Hematopoietic multipotent progenitor cell treated with erythropoietin and hydrocortisone succinate and interleukin-3 and kit ligand, for 8 days (in vitro differentiated cells): ENCODE results near the gene RBM27.
"Not testable (repeated sequence)": the region's sequence is repeated elsewhere in the genome, so short reads cannot be mapped to it uniquely, and the experiment has no call there.

Source experiments
- DNase-seq: peaks from one replicate; pipeline ENCODE4 v3.0.0-alpha.2; 2015

The RBM27 gene

GRCh38 chr5:146209714-146210113, 6.3 kb downstream of the RBM27 start:
- no peak for DNase-seq

GRCh38 chr5:146210810-146211209, 7.4 kb downstream of the RBM27 start:
- not testable (repeated sequence) for DNase-seq

GRCh38 chr5:146213210-146213826, 9.9 kb downstream of the RBM27 start:
- DNase-seq, result peak; percentile 66

GRCh38 chr5:146214881-146215280, 11.5 kb downstream of the RBM27 start:
- DNase-seq, result not testable (repeated sequence)

- peak; percentile 12 for DNase-seq
Observed at GRCh38 chr5:146218168-146218567, 14.8 kb downstream of the RBM27 start.

- no peak for DNase-seq
Observed at GRCh38 chr5:146219243-146219642, 15.8 kb downstream of the RBM27 start.

- DNase-seq, result no peak
Observed at GRCh38 chr5:146221234-146221633, 17.8 kb downstream of the RBM27 start.

- DNase-seq, result no peak
Observed at GRCh38 chr5:146222005-146222404, 18.6 kb downstream of the RBM27 start.

- DNase-seq, result no peak
Observed at GRCh38 chr5:146223179-146223578, 19.8 kb downstream of the RBM27 start.

- no peak for DNase-seq
Observed at GRCh38 chr5:146229222-146229621, 25.8 kb downstream of the RBM27 start.

- no peak for DNase-seq
Observed at GRCh38 chr5:146232223-146232622, 28.8 kb downstream of the RBM27 start.

- no peak for DNase-seq
Observed at GRCh38 chr5:146233441-146233840, 30.0 kb downstream of the RBM27 start.

- DNase-seq, result no peak
Observed at GRCh38 chr5:146238973-146239372, 35.6 kb downstream of the RBM27 start.

GRCh38 chr5:146240951-146241350, 37.5 kb downstream of the RBM27 start:
- no peak for DNase-seq

- no peak for DNase-seq
Observed at GRCh38 chr5:146243247-146243646, 39.8 kb downstream of the RBM27 start.

- DNase-seq, result no peak
Observed at GRCh38 chr5:146248561-146248960, 45.2 kb downstream of the RBM27 start.

GRCh38 chr5:146249801-146250200, 46.4 kb downstream of the RBM27 start:
- no peak for DNase-seq
